Esophagus (tissue), 2 donors: ENCODE data around the gene FAM78A. TPM values are rescaled to one million over a fixed set of nuclear protein-coding genes. Genes with fewer than 3 reads are reported as not detected.
"Not testable (repeated sequence)": the region's sequence is repeated elsewhere in the genome, so short reads cannot be mapped to it uniquely, and the experiment has no call there.

ENCODE experiments used
- H3K27ac ChIP-seq, 2 donors: one replicate each; pipeline ENCODE4 v1.5.1; 2013; ENCODE audit warnings: low read depth in 2 of 2, mild to moderate bottlenecking in 2 of 2, inconsistent platforms in 1 of 2, low read length in 1 of 2, moderate library complexity in 1 of 2
- H3K27me3 ChIP-seq, 2 donors: one replicate each; pipeline ENCODE4 v1.6.1; 2013; ENCODE audit warnings: low read length in 2 of 2, control low read depth in 1 of 2, mild to moderate bottlenecking in 1 of 2; ENCODE audit not compliant: insufficient read depth in 2 of 2, control insufficient read depth in 1 of 2
- H3K36me3 ChIP-seq, 2 donors: one replicate each; pipeline ENCODE4 v1.6.1; 2013; ENCODE audit warnings: low read length in 1 of 2; ENCODE audit not compliant: control insufficient read depth in 2 of 2, insufficient read depth in 2 of 2
- H3K4me1 ChIP-seq, 2 donors: one replicate each; pipeline ENCODE4 v1.6.1; 2013; ENCODE audit warnings: low read length in 1 of 2; ENCODE audit not compliant: control insufficient read depth in 2 of 2, insufficient read depth in 2 of 2
- H3K4me3 ChIP-seq, 2 donors: one replicate each; pipeline ENCODE4 v1.5.1; 2013; ENCODE audit warnings: low read length in 2 of 2, mild to moderate bottlenecking in 2 of 2, low read depth in 1 of 2, moderate library complexity in 1 of 2
- H3K9me3 ChIP-seq, 2 donors: one replicate each; pipeline ENCODE4 v1.6.1; 2013; ENCODE audit warnings: mild to moderate bottlenecking in 2 of 2, low read depth in 1 of 2, low read length in 1 of 2, moderate library complexity in 1 of 2; ENCODE audit not compliant: control insufficient read depth in 2 of 2, insufficient read depth in 1 of 2
- WGBS, 2 donors: extraction: QIAGEN DNeasy Blood & Tissue Kit; methylation state at CpG; one replicate each; pipeline ENCODE4 v1.1.7; 2013; 5-methylcytosine and 5-hydroxymethylcytosine counted together
- polyA plus RNA-seq, 2 donors: library from polyadenylated mRNA; stranded (reverse); fragments of 200-250 nt; gene quantifications; one replicate each; pipeline ENCODE4 v1.2.3, GENCODE V29; 2013
- donor health status: healthy with polysubstance abuse.
- donor health status: Bipolar disorder and iron deficiency.

FAM78A gene
- polyA plus RNA-seq, 2 donors, result 0.62 to 0.86 TPM

GRCh38 chr9:131270171-131271015 lies 5.9 kb downstream of the FAM78A start:
- H3K9me3 ChIP-seq, result no peaks in the 10 kb centered on the region
- peak overlapping the region; percentile 23 to 65 for H3K27ac ChIP-seq
- H3K36me3 ChIP-seq, result no peaks in the 10 kb centered on the region
- H3K4me3 ChIP-seq, result no peak overlapping the region
- WGBS, 2 donors, result 61 to 66% methylated on average over 20 of the region's 20 CpGs
- peaks cover 0 to 10% of the 10 kb centered on the region in 2 donors for H3K4me1 ChIP-seq
- H3K27me3 ChIP-seq, result no peaks in the 10 kb centered on the region

GRCh38 chr9:131266266-131267229 lies 9.8 kb downstream of the FAM78A start:
- Histone ChIP-seq H3K4me3 (no peak overlapping the region), H3K27ac (no peak overlapping the region), H3K27me3 (no peaks in the 10 kb centered on the region), H3K9me3 (no peaks in the 10 kb centered on the region), H3K4me1 (peaks cover 0 to 10% of the 10 kb centered on the region in 2 donors), H3K36me3 (no peaks in the 10 kb centered on the region)
- WGBS, 2 donors, result 49 to 52% methylated on average over 26 of the region's 26 CpGs

- H3K36me3 ChIP-seq, result peaks cover 0 to 4% of the 10 kb centered on the region in 2 donors
- peaks cover 0 to 10% of the 10 kb centered on the region in 2 donors for H3K4me1 ChIP-seq
- H3K27me3 ChIP-seq, result no peaks in the 10 kb centered on the region
- H3K27ac ChIP-seq, result no peak overlapping the region
- WGBS, 2 donors, result 65 to 66% methylated on average over 11 of the region's 11 CpGs
- H3K4me3 ChIP-seq, result no peak overlapping the region
- no peaks in the 10 kb centered on the region for H3K9me3 ChIP-seq
Measured at GRCh38 chr9:131264231-131264630, 12.1 kb downstream of the FAM78A start.

- WGBS, 2 donors, result 90 to 93% methylated on average over 6 of the region's 6 CpGs
- peaks cover 0 to 10% of the 10 kb centered on the region in 2 donors for H3K4me1 ChIP-seq
Measured at GRCh38 chr9:131263701-131264100, 12.6 kb downstream of the FAM78A start.

GRCh38 chr9:131263033-131263343 lies 13.3 kb downstream of the FAM78A start:
- H3K4me1 ChIP-seq, H3K4me3 ChIP-seq, H3K9me3 ChIP-seq, H3K36me3 ChIP-seq, H3K27me3 ChIP-seq, H3K27ac ChIP-seq: not testable (repeated sequence)
- 88 to 94% methylated on average over 5 of the region's 5 CpGs for WGBS, 2 donors

More at GRCh38 chr9:131263701-131264100, 12.6 kb downstream of the FAM78A start:
- Histone ChIP-seq H3K9me3 (no peaks in the 10 kb centered on the region), H3K4me3 (no peak overlapping the region), H3K27ac (no peak overlapping the region), H3K27me3 (no peaks in the 10 kb centered on the region), H3K36me3 (peaks cover 0 to 4% of the 10 kb centered on the region in 2 donors)

GRCh38 chr9:131262327-131263032 lies 13.8 kb downstream of the FAM78A start:
- Histone ChIP-seq H3K27ac (no peak overlapping the region), H3K9me3 (no peaks in the 10 kb centered on the region), H3K4me3 (no peak overlapping the region), H3K4me1 (peaks cover 0 to 10% of the 10 kb centered on the region in 2 donors), H3K27me3 (no peaks in the 10 kb centered on the region), H3K36me3 (peaks cover 0 to 4% of the 10 kb centered on the region in 2 donors)
- WGBS, 2 donors, result 81 to 83% methylated on average over 13 of the region's 13 CpGs

DNA sequence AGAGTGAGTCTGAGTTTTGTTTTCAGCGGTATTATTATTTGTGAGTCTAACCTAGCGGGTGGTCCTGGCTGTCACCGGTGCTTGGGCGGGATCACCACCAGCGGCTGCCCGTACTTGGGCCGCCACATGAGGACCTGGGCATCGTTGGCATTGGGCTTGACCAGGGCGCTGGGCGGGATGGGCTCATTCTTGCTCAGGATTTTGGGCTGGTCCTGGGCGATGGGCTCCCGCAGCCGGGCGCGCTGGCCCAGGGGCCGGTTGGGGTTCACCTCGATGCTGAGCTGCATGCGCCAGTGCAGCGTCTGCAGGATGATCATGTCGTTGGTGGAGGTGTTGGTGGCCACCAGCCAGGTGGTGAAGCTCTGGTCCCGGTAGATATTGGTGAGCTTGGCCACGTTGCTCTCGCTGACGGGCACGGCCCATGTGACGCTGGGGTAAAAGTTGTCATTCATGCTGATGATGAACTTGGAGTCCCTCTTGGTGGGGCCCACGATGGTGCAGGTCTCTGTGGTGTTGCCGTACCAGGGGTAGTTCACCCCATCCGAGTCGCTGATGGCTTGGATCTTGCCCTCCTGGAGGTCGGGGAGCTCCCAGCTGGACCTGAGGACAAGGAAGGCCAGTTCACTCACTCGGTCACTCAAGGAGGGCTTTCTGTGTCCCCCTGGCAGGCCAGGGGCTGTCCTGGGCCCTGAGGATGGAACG lies 15.4 kb downstream of the FAM78A start:
- WGBS, 2 donors, result 94 to 95% methylated on average over 33 of the region's 33 CpGs
- H3K27ac ChIP-seq, result no peak overlapping the region

GRCh38 chr9:131259916-131260597 lies 16.3 kb downstream of the FAM78A start:
- Histone ChIP-seq H3K27me3 (no peaks in the 10 kb centered on the region), H3K9me3 (no peaks in the 10 kb centered on the region), H3K36me3 (peaks cover 0 to 4% of the 10 kb centered on the region in 2 donors), H3K4me1 (peaks cover 0 to 3% of the 10 kb centered on the region in 2 donors), H3K4me3 (no peak overlapping the region), H3K27ac (no peak overlapping the region)
- WGBS, 2 donors, result 84 to 85% methylated on average over 20 of the region's 20 CpGs

More for the DNA sequence above, 15.4 kb downstream of the FAM78A start:
- H3K27me3 ChIP-seq, result no peaks in the 10 kb centered on the region
- peaks cover 0 to 7% of the 10 kb centered on the region in 2 donors for H3K4me1 ChIP-seq
- no peaks in the 10 kb centered on the region for H3K9me3 ChIP-seq
- H3K36me3 ChIP-seq, result peaks cover 0 to 4% of the 10 kb centered on the region in 2 donors
- no peak overlapping the region for H3K4me3 ChIP-seq
